ENCODE measurements around the gene XBP1.

DNA sequence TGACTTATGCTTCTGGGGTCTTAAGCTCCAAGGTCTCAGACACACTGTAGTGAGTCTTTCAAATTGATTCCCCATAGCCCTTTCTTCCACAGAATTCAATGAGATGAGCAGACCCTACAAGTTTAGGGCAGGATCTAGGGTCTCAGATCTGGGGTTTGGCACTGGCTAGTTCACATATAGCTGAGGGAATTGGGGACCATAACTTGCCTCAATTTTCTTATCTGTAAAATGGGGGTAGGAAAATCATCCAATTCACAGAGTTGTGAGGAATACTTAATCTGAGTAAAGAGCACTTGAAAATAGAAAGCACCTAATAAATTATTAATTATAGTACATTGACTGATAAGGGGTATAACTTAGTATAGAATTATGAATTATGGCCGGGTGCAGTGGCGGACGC, 33.7 kb downstream of the XBP1 start:
- TF ChIP-seq, protein P1, sequence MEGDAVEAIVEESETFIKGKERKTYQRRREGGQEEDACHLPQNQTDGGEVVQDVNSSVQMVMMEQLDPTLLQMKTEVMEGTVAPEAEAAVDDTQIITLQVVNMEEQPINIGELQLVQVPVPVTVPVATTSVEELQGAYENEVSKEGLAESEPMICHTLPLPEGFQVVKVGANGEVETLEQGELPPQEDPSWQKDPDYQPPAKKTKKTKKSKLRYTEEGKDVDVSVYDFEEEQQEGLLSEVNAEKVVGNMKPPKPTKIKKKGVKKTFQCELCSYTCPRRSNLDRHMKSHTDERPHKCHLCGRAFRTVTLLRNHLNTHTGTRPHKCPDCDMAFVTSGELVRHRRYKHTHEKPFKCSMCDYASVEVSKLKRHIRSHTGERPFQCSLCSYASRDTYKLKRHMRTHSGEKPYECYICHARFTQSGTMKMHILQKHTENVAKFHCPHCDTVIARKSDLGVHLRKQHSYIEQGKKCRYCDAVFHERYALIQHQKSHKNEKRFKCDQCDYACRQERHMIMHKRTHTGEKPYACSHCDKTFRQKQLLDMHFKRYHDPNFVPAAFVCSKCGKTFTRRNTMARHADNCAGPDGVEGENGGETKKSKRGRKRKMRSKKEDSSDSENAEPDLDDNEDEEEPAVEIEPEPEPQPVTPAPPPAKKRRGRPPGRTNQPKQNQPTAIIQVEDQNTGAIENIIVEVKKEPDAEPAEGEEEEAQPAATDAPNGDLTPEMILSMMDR (IDR thresholded peaks at IDR 0.05; ENCODE audit: low read depth, low read length, missing input control): no peak
- TF ChIP-seq JUND (IDR thresholded peaks at IDR 0.05) (no peak), MAX (IDR thresholded peaks at IDR 0.05) (no peak), ATF3 (IDR thresholded peaks at IDR 0.05) (no peak), EGR1 (IDR thresholded peaks at IDR 0.05; ENCODE audit: low read depth in 2 of 2) (no peak), HNF4A (conservative IDR thresholded peaks at IDR 0.05) (no peak), HNF4G (IDR thresholded peaks at IDR 0.05) (no peak), SP1 (IDR thresholded peaks at IDR 0.05) (no peak), TAF1 (conservative IDR thresholded peaks at IDR 0.05) (no peak)
- TF ChIP-seq, protein P2, sequence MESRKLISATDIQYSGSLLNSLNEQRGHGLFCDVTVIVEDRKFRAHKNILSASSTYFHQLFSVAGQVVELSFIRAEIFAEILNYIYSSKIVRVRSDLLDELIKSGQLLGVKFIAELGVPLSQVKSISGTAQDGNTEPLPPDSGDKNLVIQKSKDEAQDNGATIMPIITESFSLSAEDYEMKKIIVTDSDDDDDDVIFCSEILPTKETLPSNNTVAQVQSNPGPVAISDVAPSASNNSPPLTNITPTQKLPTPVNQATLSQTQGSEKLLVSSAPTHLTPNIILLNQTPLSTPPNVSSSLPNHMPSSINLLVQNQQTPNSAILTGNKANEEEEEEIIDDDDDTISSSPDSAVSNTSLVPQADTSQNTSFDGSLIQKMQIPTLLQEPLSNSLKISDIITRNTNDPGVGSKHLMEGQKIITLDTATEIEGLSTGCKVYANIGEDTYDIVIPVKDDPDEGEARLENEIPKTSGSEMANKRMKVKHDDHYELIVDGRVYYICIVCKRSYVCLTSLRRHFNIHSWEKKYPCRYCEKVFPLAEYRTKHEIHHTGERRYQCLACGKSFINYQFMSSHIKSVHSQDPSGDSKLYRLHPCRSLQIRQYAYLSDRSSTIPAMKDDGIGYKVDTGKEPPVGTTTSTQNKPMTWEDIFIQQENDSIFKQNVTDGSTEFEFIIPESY (IDR thresholded peaks at IDR 0.05): no peak
